Measurements from ENCODE around the gene SLC15A5. TPM values are rescaled to one million over a fixed set of nuclear protein-coding genes. Genes with fewer than 3 reads are reported as not detected.

Gene SLC15A5
- total RNA-seq, 2 donors from 2014 or later, result not detected

- no peak for DNase-seq
- TF ChIP-seq POLR2A (IDR thresholded peaks at IDR 0.05), result no peak
- H3K27ac ChIP-seq, result no peak overlapping the region
- intact Hi-C loops (cut with DNase I), result no loop called here
- no peaks in the 10 kb centered on the region for H3K4me1 ChIP-seq
- no peak for ATAC-seq
- H3K27me3 ChIP-seq, result no peaks in the 10 kb centered on the region
- no peaks in the 10 kb centered on the region for H3K36me3 ChIP-seq (replicated peaks in 1 of 2; ENCODE audit: insufficient read depth in 1 of 2, low read depth in 2 of 2)
- 80 to 83% methylated on average over 6 of the region's 6 CpGs for WGBS, 2 donors
- H3K9me3 ChIP-seq, result no peaks in the 10 kb centered on the region
- H3K4me3 ChIP-seq, result no peak overlapping the region
Observed at GRCh38 chr12:16152885-16153673, 124.4 kb downstream of the SLC15A5 start.

- DNase-seq (no peak), ATAC-seq (no peak)
- Histone ChIP-seq H3K4me1 (no peaks in the 10 kb centered on the region), H3K27ac (no peak overlapping the region), H3K9me3 (no peaks in the 10 kb centered on the region), H3K36me3 (replicated peaks in 1 of 2; ENCODE audit: insufficient read depth in 1 of 2, low read depth in 2 of 2) (no peaks in the 10 kb centered on the region), H3K4me3 (no peak overlapping the region), H3K27me3 (no peaks in the 10 kb centered on the region)
- TF ChIP-seq CTCF (IDR thresholded peaks at IDR 0.05) (no peak), POLR2A (IDR thresholded peaks at IDR 0.05) (no peak)
- intact Hi-C loops (cut with DNase I), result no loop called here
- 34 to 42% methylated on average over 2 of the region's 2 CpGs for WGBS, 2 donors
Observed at GRCh38 chr12:16150276-16150675, 127.2 kb downstream of the SLC15A5 start.

- no peaks in the 10 kb centered on the region for H3K9me3 ChIP-seq
- no peak for TF ChIP-seq CTCF (IDR thresholded peaks at IDR 0.05)
- no peak for TF ChIP-seq POLR2A (IDR thresholded peaks at IDR 0.05)
- DNase-seq (no peak), ATAC-seq (no peak)
- H3K4me1 ChIP-seq, result no peaks in the 10 kb centered on the region
- no peaks in the 10 kb centered on the region for H3K27me3 ChIP-seq
- 87 to 91% methylated on average over 3 of the region's 3 CpGs for WGBS, 2 donors
- no peak overlapping the region for H3K4me3 ChIP-seq
- intact Hi-C loops (cut with DNase I), result no loop called here
- H3K36me3 ChIP-seq (replicated peaks in 1 of 2; ENCODE audit: insufficient read depth in 1 of 2, low read depth in 2 of 2), result no peaks in the 10 kb centered on the region
- no peak overlapping the region for H3K27ac ChIP-seq
Observed at GRCh38 chr12:16148938-16149337, 128.5 kb downstream of the SLC15A5 start.

Other genes with a start within 250 kb of the SLC15A5 start
- 100 to 1,000 TPM; 120 to 132 TPM for gene MGST1, start 70.0 kb upstream of the SLC15A5 start, total RNA-seq